Parathyroid adenoma (tissue), 2 donors: Measurements from ENCODE around the gene HOGA1.
A peak's percentile ranks its signal among the peaks of the same experiment; 100 is the strongest.
"Not testable (repeated sequence)": the region's sequence is repeated elsewhere in the genome, so short reads cannot be mapped to it uniquely, and the experiment has no call there.

Experiments
- H2AFZ ChIP-seq: fragments of 300-600 bp; sonication (generic); one replicate; pipeline ENCODE4 v1.7.0; 2017; ENCODE audit warnings: antibody characterized with exemption, mild to moderate bottlenecking
- H3K27ac ChIP-seq: fragments of 300-600 bp; sonication (generic); one replicate; pipeline ENCODE4 v1.7.0; 2017
- H3K27me3 ChIP-seq: fragments of 300-600 bp; sonication (generic); one replicate; pipeline ENCODE4 v1.7.0; 2017; ENCODE audit warnings: low read length; ENCODE audit not compliant: control insufficient read depth, insufficient read depth
- H3K36me3 ChIP-seq: fragments of 300-600 bp; sonication (generic); one replicate; pipeline ENCODE4 v1.7.0; 2017; ENCODE audit warnings: low read length; ENCODE audit not compliant: control insufficient read depth, insufficient read depth
- H3K4me1 ChIP-seq: fragments of 300-600 bp; sonication (generic); one replicate; pipeline ENCODE4 v1.7.0; 2017; ENCODE audit warnings: control low read depth
- H3K4me2 ChIP-seq: fragments of 300-600 bp; sonication (generic); one replicate; pipeline ENCODE4 v1.7.0; 2017; ENCODE audit warnings: low read length
- H3K4me3 ChIP-seq: fragments of 300-600 bp; sonication (generic); one replicate; pipeline ENCODE4 v1.7.0; 2017; ENCODE audit warnings: low read depth, low read length
- H3K79me2 ChIP-seq: fragments of 300-600 bp; sonication (generic); one replicate; pipeline ENCODE4 v1.7.0; 2017; ENCODE audit warnings: control low read depth
- H3K9ac ChIP-seq: fragments of 300-600 bp; sonication (generic); one replicate; pipeline ENCODE4 v1.7.0; 2017; ENCODE audit warnings: mild to moderate bottlenecking
- H3K9me3 ChIP-seq: fragments of 300-600 bp; sonication (generic); one replicate; pipeline ENCODE4 v1.7.0; 2017; ENCODE audit warnings: low read length; ENCODE audit not compliant: control insufficient read depth
- CTCF ChIP-seq: fragments of 300-600 bp; sonication (generic); IDR thresholded peaks from one replicate; pipeline ENCODE4 v1.7.0; 2017; ENCODE audit warnings: antibody characterized with exemption, mild to moderate bottlenecking
- donor health status: primary hyperparathyroidism.

Gene HOGA1

DNA sequence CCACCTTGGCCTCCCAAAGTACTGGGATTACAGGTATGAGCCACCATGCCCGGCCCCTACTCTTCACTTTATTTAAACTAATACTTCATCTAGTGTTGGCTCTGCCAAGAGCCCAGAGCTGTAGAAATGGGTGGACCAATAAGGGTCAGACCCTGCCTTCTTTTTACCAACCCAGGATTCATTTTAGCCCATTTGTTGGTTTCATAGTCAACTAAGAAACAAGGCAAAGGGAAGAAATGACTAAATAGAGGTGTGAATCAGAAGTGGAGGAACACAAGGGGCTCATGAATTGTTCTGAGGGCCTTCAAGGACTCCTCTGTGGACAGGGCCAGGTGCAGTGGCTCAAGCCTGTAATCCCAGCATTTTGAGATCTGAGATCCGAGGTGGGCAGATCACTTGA lies 10.5 kb upstream of the HOGA1 start:
- no peaks in the 10 kb centered on the region for H3K36me3 ChIP-seq
- H3K79me2 ChIP-seq = no peaks in the 10 kb centered on the region
- no peak overlapping the region for H3K27ac ChIP-seq
- no peak overlapping the region for H2AFZ ChIP-seq
- H3K4me3 ChIP-seq = no peak overlapping the region
- no peaks in the 10 kb centered on the region for H3K9me3 ChIP-seq
- peaks cover 20% of the 10 kb centered on the region for H3K4me1 ChIP-seq
- no peaks in the 10 kb centered on the region for H3K27me3 ChIP-seq
- no peak overlapping the region for H3K9ac ChIP-seq
- no peak for TF ChIP-seq CTCF
- no peak overlapping the region for H3K4me2 ChIP-seq

DNA sequence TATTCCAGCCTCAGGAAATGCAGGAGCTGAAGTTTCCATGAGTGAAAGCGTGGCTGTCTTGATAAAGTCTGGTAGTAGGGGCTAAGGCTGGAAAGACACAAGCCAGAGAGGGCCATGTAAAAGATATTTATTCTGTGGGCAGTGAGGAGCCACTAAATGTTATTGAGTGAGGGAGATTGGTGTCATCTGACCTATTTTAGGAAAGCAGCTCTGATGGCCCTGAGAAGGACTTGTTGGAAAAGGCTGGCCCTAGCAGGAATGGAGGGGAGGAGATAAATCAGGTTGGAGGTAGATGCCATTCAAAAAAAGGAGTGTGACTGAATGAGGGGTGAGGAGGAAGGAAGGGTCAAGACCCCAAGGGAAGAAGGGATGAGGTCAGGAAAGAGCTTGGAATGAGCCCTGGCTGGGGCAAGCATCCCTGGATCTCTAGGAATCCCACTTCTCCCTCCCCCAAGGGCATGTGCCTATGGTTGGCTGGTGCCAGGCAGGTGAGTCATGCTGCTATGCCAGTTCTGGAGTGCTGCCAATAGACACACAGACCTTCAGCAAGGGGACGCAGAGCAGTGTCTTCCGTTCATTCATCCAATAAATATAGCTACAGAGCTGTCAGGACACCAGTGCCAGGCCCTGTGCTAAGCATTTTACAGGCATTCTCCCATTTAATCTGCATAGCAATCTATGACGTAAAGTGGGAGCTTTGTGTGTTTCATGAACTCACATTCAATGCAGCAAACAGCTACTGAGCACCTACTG lies 9.6 kb upstream of the HOGA1 start:
- no peak overlapping the region for H3K4me3 ChIP-seq
- no peak for TF ChIP-seq CTCF
- peaks cover 20% of the 10 kb centered on the region for H3K4me1 ChIP-seq
- no peaks in the 10 kb centered on the region for H3K27me3 ChIP-seq
- no peaks in the 10 kb centered on the region for H3K9me3 ChIP-seq
- no peaks in the 10 kb centered on the region for H3K36me3 ChIP-seq
- peak overlapping the region; percentile 10 for H2AFZ ChIP-seq
- no peak overlapping the region for H3K9ac ChIP-seq
- peak overlapping the region; percentile 74 for H3K27ac ChIP-seq
- H3K4me2 ChIP-seq = no peak overlapping the region
- H3K79me2 ChIP-seq = no peaks in the 10 kb centered on the region

DNA sequence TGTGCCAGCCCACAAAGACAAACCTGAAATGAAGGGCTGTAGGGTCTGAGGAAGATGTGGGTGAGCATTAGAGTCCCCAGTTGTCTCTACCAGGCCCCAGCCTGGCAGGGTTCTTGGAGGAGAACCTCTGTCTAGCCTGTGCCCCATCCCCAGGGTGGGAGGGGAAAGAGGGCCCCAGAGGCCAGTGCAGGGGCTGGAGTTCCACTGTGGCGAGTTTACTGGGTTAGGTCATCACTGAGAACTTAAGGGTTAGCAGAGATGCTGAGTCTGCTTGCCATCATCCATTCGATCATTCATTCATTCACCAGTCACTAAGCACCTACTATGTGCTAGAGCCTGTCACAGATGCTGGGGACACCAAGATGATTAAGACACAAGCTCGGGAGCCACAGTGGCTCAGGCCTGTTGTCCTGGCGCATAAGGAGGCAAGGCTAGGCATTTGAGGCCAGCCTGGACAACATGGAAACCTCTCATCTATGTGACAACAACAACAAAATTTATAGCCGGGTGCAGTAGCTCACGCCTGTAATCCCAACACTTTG lies 9.0 kb upstream of the HOGA1 start:
- Histone ChIP-seq H3K4me1 (peaks cover 20% of the 10 kb centered on the region), H3K9me3 (no peaks in the 10 kb centered on the region), H2AFZ (no peak overlapping the region), H3K9ac (no peak overlapping the region), H3K79me2 (no peaks in the 10 kb centered on the region), H3K4me2 (no peak overlapping the region), H3K36me3 (no peaks in the 10 kb centered on the region), H3K4me3 (no peak overlapping the region), H3K27me3 (no peaks in the 10 kb centered on the region), H3K27ac (peak overlapping the region; percentile 74)
- no peak for TF ChIP-seq CTCF

GRCh38 chr10:97576487-97576886 lies 7.7 kb upstream of the HOGA1 start:
- not testable (repeated sequence) for H3K4me3 ChIP-seq, H3K36me3 ChIP-seq, H3K27me3 ChIP-seq, H3K79me2 ChIP-seq, H3K9me3 ChIP-seq, H3K4me2 ChIP-seq, H3K9ac ChIP-seq
- H3K27ac ChIP-seq = peak overlapping the region; percentile 54
- H2AFZ ChIP-seq = peak overlapping the region; percentile 66
- peaks cover 20% of the 10 kb centered on the region for H3K4me1 ChIP-seq

DNA sequence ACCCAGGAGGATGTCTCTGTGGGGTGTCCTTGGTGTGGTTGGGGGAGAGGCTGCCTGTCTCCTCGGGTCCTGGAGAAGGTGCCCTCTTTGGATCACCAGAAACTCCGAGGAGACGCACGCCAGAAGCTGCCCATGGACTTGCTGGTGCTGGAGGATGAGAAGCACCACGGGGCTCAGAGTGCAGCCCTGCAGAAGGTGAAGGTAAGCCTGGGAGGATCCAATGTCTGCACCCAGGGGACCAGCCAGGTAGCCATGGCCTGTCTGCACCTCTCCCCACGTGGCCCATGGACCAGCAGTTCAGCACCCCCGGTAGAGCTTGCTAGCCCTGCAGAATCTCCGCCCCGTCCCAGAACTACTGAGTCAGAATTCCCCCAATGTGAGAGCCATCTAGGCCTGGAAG lies 6.5 kb upstream of the HOGA1 start:
- Histone ChIP-seq H3K4me2 (no peak overlapping the region), H3K36me3 (no peaks in the 10 kb centered on the region), H3K27me3 (no peaks in the 10 kb centered on the region), H3K4me3 (no peak overlapping the region), H3K27ac (no peak overlapping the region), H3K79me2 (no peaks in the 10 kb centered on the region), H3K9me3 (no peaks in the 10 kb centered on the region), H2AFZ (no peak overlapping the region), H3K4me1 (peaks cover 20% of the 10 kb centered on the region), H3K9ac (no peak overlapping the region)
- TF ChIP-seq CTCF = no peak
